ENCODE data around the gene VPS52. TPM values are rescaled to one million over a fixed set of nuclear protein-coding genes. Genes with fewer than 3 reads are reported as not detected.

The VPS52 gene
- total RNA-seq, 1 experiment from 2014 or later: 47.1 TPM

DNA sequence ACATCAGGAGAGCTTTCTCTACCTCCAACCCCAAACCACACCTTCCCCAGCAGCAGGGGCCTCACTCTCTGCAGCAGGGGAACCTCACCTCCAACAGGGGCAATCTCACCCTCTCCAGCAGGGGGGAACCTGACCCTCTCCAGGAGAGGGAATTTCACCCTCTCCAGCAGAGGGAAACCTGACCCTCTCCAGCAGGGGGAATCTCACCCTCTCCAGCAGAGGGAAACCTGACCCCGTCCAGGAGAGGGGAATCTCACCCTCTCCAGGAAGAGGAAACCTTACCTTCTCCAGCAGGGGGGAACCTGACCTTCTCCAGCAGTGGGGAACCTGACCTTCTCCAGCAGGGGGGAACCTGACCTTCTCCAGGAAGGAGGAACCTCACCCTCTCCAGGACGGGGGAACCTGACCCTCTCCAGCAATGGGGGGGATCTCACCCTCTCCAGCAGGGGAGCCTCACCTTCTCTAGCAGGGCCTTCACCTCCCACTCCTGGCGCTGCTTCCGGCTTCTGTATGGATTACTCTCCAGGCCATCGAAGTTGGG, 8.4 kb upstream of the VPS52 start:
- Histone ChIP-seq H4K20me1 (ENCODE audit: control insufficient read depth, insufficient read depth, insufficient read length) (no peaks in the 10 kb centered on the region), H2BK120ac (ENCODE audit: low read depth, low read length, poor library complexity, severe bottlenecking) (no peak overlapping the region), H3K27me3 (ENCODE audit: insufficient read depth, low read length) (no peaks in the 10 kb centered on the region), H4K91ac (ENCODE audit: insufficient read length, low read depth, low read length) (no peak overlapping the region), H3K79me2 (ENCODE audit: insufficient read depth, low read length) (no peaks in the 10 kb centered on the region), H3K27ac (ENCODE audit: insufficient read length, low read depth, low read length) (no peak overlapping the region), H2BK5ac (ENCODE audit: insufficient read length, low read length) (no peak overlapping the region), H3T11ph (ENCODE audit: low read length) (no peak overlapping the region), H4K8ac (replicated peaks; ENCODE audit: insufficient read length, low read depth, low read length) (no peak overlapping the region), H2BK12ac (ENCODE audit: insufficient read length, low read depth, low read length) (no peak overlapping the region), H3K23ac (ENCODE audit: insufficient read length, low read depth, low read length) (no peak overlapping the region), H3K4ac (ENCODE audit: low read depth, low read length) (no peak overlapping the region), H3K9ac (ENCODE audit: extremely low read depth, insufficient read length, low read length) (no peak overlapping the region), H4K5ac (ENCODE audit: insufficient read length, low read depth, low read length) (no peak overlapping the region), H3K9me3 (ENCODE audit: control insufficient read depth, low read depth, low read length) (no peaks in the 10 kb centered on the region), H2AK5ac (ENCODE audit: insufficient read length, low read length) (no peak overlapping the region), H3K14ac (ENCODE audit: insufficient read depth, low read length) (no peak overlapping the region), H2AFZ (ENCODE audit: low read length) (no peak overlapping the region), H3K56ac (ENCODE audit: insufficient read length, low read depth, low read length) (no peak overlapping the region), H2BK15ac (ENCODE audit: low read depth, low read length) (no peak overlapping the region), H2BK20ac (ENCODE audit: low read depth, low read length, poor library complexity, severe bottlenecking) (no peak overlapping the region), H3K4me1 (ENCODE audit: insufficient read depth, low read length) (no peaks in the 10 kb centered on the region), H3K4me2 (ENCODE audit: insufficient read depth, insufficient read length, low read length) (no peak overlapping the region), H3K79me1 (ENCODE audit: insufficient read depth, low read depth, low read length, poor library complexity, severe bottlenecking) (no peaks in the 10 kb centered on the region), H3K18ac (ENCODE audit: insufficient read length, low read depth, low read length) (no peak overlapping the region), H3K23me2 (ENCODE audit: insufficient read length, low read depth, low read length, poor library complexity, severe bottlenecking) (peaks cover 9% of the 10 kb centered on the region)
- Mint-ChIP-seq H3K36me3 (ENCODE audit: insufficient read depth in 1 of 3, low read depth in 3 of 3) (peaks cover 17 to 77% (median 44%) of the 10 kb centered on the region in 3 experiments; a peak in 6 of 7 replicates), H3K4me1 (peaks cover 25 to 26% of the 10 kb centered on the region in 2 experiments), H3K9me3 (no peaks in the 10 kb centered on the region), H3K4me3 (0 out of 5 replicates have a peak overlapping the region, but pooled peaks of 1 of the 2 experiments have one; percentile 44), H3K27me3 (ENCODE audit: low read depth) (no peaks in the 10 kb centered on the region), H3K27ac (0 out of 7 replicates have a peak overlapping the region, but pooled peaks of 1 of the 3 experiments have one; percentile 51)
- WGBS (ENCODE audit: extremely low coverage, insufficient read length, low lambda C conversion rate): no CpG with 5 or more reads among the region's 5 CpGs
- peak; percentile 89 for DNase-seq
- TF ChIP-seq CTCF (conservative IDR thresholded peaks at IDR 0.05): peak; percentile 76
